Right lobe of liver (tissue), 4 donors: ENCODE measurements around the gene EEF1AKMT3.

Source experiments
- CTCF ChIP-seq, 4 donors: fragments of 200-600 bp in 3 of 4; fragments of 450-650 bp in 1 of 4; IDR thresholded peaks; one replicate each; pipeline versions ENCODE4 v1.5.1 to v1.8.0; 2016 to 2022; ENCODE audit warnings: antibody characterized with exemption in 4 of 4, mild to moderate bottlenecking in 2 of 4
- POLR2A ChIP-seq: fragments of 450-650 bp; IDR thresholded peaks from one replicate; pipeline ENCODE4 v1.6.1; 2017; ENCODE audit warnings: antibody characterized with exemption, mild to moderate bottlenecking
- donor health status: DM: no; HTN: no; CAD: no.
- donor health status: DM: no; HTN: no; CAD: no.
- donor health status: DM: no; HTN: yes; CAD: no.

GRCh38 chr12:57727758-57728395, 44.5 kb upstream of the EEF1AKMT3 start:
- no peak for TF ChIP-seq CTCF (IDR thresholded peaks at IDR 0.05)
- no peak for TF ChIP-seq POLR2A
